Loucy (cell line): ENCODE measurements around the gene BCL2L1.

Source experiments
- H2AFZ ChIP-seq: fragments of 200-600 bp; sonication (generic); 2 replicates; pipeline ENCODE4 v1.6.0; 2016; ENCODE audit warnings: antibody characterized with exemption, mild to moderate bottlenecking, low read length, moderate library complexity
- H3F3A ChIP-seq: fragments of 200-600 bp; 2 replicates; pipeline ENCODE4 v1.6.0; 2016; ENCODE audit warnings: antibody characterized with exemption, low read depth, mild to moderate bottlenecking
- H3K27me3 ChIP-seq: fragments of 200-600 bp; sonication (generic); 2 replicates; pipeline ENCODE4 v1.6.1; 2014; ENCODE audit warnings: low read length, mild to moderate bottlenecking; ENCODE audit not compliant: insufficient read depth, poor library complexity, severe bottlenecking
- H3K36me3 ChIP-seq: fragments of 200-600 bp; sonication (generic); 2 replicates; pipeline ENCODE4 v1.6.1; 2016; ENCODE audit warnings: low read length; ENCODE audit not compliant: insufficient read depth
- H3K4me1 ChIP-seq: fragments of 200-600 bp; sonication (generic); 2 replicates; pipeline ENCODE4 v1.5.1; 2014; ENCODE audit warnings: low read length, mild to moderate bottlenecking; ENCODE audit not compliant: insufficient read depth, poor library complexity, severe bottlenecking
- H3K4me2 ChIP-seq: fragments of 200-600 bp; sonication (generic); 2 replicates; pipeline ENCODE4 v1.6.0; 2014; ENCODE audit warnings: antibody characterized with exemption, low read length, low read depth, mild to moderate bottlenecking; ENCODE audit not compliant: poor library complexity, severe bottlenecking
- H3K4me3 ChIP-seq: fragments of 200-600 bp; sonication (generic); 2 replicates; pipeline ENCODE4 v1.5.1; 2014; ENCODE audit warnings: low read length, mild to moderate bottlenecking, mixed read lengths; ENCODE audit not compliant: poor library complexity, severe bottlenecking
- H3K79me2 ChIP-seq: fragments of 200-600 bp; sonication (generic); 2 replicates; pipeline ENCODE4 v1.6.1; 2014; ENCODE audit warnings: low read length; ENCODE audit not compliant: insufficient read depth
- H3K9ac ChIP-seq: fragments of 200-600 bp; sonication (generic); 2 replicates; pipeline ENCODE4 v1.6.0; 2014; ENCODE audit warnings: mild to moderate bottlenecking, low read depth, low read length, moderate library complexity; ENCODE audit not compliant: poor library complexity, severe bottlenecking
- H3K9me2 ChIP-seq: fragments of 200-600 bp; sonication (generic); replicated peaks from 2 replicates; pipeline ENCODE4 v1.6.1; 2016; ENCODE audit warnings: low read depth, low read length, mixed read lengths
- H3K9me3 ChIP-seq: fragments of 200-600 bp; sonication (generic); 2 replicates; pipeline ENCODE4 v1.6.1; 2014; ENCODE audit warnings: mild to moderate bottlenecking, antibody characterized with exemption, low read length, low read depth; ENCODE audit not compliant: insufficient read depth
- H4K20me1 ChIP-seq: fragments of 200-600 bp; sonication (generic); 2 replicates; pipeline ENCODE4 v1.6.0; 2014; ENCODE audit warnings: antibody characterized with exemption, low read length, mild to moderate bottlenecking; ENCODE audit not compliant: insufficient read depth, poor library complexity, severe bottlenecking
- CTCF ChIP-seq: fragments of 200-600 bp; sonication (generic); conservative IDR thresholded peaks from 2 replicates; pipeline ENCODE4 v1.5.1; 2014; ENCODE audit warnings: mild to moderate bottlenecking, antibody characterized with exemption, low read length
- EZH2phosphoT487 ChIP-seq: fragments of 200-600 bp; IDR thresholded peaks from 2 replicates; pipeline ENCODE4 v1.6.1; 2018; ENCODE audit warnings: antibody characterized with exemption, mild to moderate bottlenecking, moderate library complexity, borderline replicate concordance

Gene BCL2L1

DNA sequence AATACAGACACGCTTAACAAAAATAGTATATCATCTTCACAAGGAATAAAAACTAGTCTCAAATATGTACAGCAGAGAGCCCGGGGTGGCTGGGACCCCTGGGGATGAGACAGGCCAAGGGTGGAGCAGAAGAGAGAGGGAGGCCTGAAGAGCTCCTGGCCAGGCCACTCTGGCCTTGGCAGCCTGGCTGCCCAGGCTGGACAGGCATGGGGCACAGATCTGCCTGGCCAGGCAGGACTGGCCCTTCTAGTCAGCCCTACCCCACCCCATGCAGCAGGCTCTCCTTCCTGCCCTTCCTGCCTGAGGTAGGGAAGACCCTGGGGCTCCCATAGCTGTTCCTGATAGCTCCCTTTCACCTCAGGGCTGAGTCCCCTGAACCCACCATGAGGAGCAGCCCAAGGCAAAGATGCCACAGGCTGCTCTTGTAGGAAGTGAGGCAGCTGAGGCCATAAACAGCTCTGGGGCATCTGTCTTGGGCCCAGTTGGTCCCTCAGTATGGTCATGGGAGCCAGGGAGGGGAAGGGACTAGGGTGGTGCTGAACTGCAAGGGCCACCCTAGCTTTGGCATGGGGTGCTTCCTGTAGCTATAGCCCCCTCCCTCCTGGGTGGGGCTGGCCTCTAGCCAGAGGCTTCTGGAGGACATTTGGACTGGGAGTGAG lies 57.8 kb downstream of the BCL2L1 start:
- Histone ChIP-seq H3K4me1 (peaks cover 29% of the 10 kb centered on the region), H3K4me3 (no peak overlapping the region), H2AFZ (no peak overlapping the region), H3K9ac (no peak overlapping the region), H3K9me2 (no peaks in the 10 kb centered on the region), H3K27me3 (no peaks in the 10 kb centered on the region), H3K79me2 (peaks cover 29% of the 10 kb centered on the region; the same call in 1 of the 2 replicates), H4K20me1 (no peaks in the 10 kb centered on the region), H3F3A (no peaks in the 10 kb centered on the region), H3K4me2 (no peak overlapping the region), H3K9me3 (no peaks in the 10 kb centered on the region), H3K36me3 (peaks cover 38% of the 10 kb centered on the region; the same call in 1 of the 2 replicates)
- TF ChIP-seq EZH2phosphoT487 (no peak), CTCF (no peak)

DNA sequence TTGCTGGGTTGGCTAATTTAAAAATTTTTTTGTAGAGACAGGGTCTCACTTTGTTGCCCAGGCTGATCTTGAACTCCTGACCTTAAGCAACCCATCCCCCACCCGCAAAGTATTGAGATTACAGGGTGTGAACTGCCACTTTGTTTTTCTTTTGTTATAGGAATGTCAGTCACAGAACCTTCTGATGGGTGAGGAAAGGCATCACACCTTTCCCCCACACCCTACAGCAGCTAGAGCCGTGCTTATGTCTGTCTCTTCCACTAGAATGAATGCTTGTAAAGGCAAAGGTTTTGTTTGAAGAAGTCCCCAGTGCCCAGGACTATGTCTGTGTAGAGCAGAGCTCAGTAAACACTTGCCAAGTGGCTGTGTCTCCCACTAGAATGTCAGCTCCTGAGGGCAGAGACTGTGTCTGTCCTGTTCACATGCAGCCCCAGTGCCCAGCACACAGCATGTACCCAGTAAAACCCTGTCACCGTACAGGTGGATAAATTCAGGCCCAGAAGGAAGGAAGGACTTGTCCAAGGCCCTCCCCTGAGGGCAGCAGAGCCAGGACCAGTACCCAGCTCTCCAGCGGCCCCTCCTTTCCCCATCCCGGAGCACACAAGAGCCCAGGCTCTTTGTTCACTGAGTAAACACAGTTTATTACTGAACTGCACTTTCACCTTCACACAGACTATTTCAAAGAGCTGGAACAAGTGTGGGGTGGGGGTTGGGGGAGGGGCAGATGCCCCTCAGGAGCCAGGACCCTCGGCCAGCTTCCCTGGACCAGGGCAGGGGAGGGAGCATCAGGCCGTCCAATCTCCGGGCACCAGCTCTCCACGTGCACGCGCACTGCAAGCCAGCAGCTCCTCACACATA lies 58.6 kb downstream of the BCL2L1 start:
- H3K36me3 ChIP-seq = peaks cover 31% of the 10 kb centered on the region; the same call in 1 of the 2 replicates
- no peaks in the 10 kb centered on the region for H3K27me3 ChIP-seq
- H3F3A ChIP-seq = no peaks in the 10 kb centered on the region
- H4K20me1 ChIP-seq = no peaks in the 10 kb centered on the region
- peaks cover 29% of the 10 kb centered on the region for H3K4me1 ChIP-seq
- H3K79me2 ChIP-seq = peaks cover 21% of the 10 kb centered on the region; the same call in 1 of the 2 replicates
- no peak overlapping the region for H2AFZ ChIP-seq
- H3K9me2 ChIP-seq = no peaks in the 10 kb centered on the region
- TF ChIP-seq EZH2phosphoT487 (no peak), CTCF (no peak)
- H3K9ac ChIP-seq = no peak overlapping the region
- H3K4me2 ChIP-seq = no peak overlapping the region
- no peaks in the 10 kb centered on the region for H3K9me3 ChIP-seq
- H3K4me3 ChIP-seq = no peak overlapping the region

DNA sequence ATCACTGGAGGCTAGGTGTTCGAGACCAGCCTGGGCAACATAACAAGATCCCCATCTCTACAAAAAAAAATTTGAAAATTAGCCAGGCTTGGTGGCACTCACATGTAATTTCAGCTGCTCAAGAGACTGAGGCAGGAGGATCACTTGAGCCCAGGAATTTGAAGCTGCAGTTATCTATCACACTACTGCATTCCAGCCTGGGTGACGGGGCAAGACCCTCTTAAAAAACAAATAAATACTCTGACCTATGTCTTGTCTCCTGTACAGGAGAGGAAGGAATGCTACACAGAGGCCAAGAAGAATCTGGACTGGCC lies 59.2 kb downstream of the BCL2L1 start:
- H3F3A ChIP-seq = no peaks in the 10 kb centered on the region
- H3K9ac ChIP-seq = no peak overlapping the region
- no peaks in the 10 kb centered on the region for H4K20me1 ChIP-seq
- peaks cover 31% of the 10 kb centered on the region; the same call in 1 of the 2 replicates for H3K36me3 ChIP-seq
- H3K79me2 ChIP-seq = peaks cover 16% of the 10 kb centered on the region; the same call in 1 of the 2 replicates
- H3K4me2 ChIP-seq = no peak overlapping the region
- H2AFZ ChIP-seq = no peak overlapping the region
- H3K4me3 ChIP-seq = no peak overlapping the region
- no peak for TF ChIP-seq EZH2phosphoT487
- no peak for TF ChIP-seq CTCF
- H3K9me3 ChIP-seq = no peaks in the 10 kb centered on the region
- H3K4me1 ChIP-seq = peaks cover 29% of the 10 kb centered on the region
- no peaks in the 10 kb centered on the region for H3K27me3 ChIP-seq
- no peaks in the 10 kb centered on the region for H3K9me2 ChIP-seq
